LNCAP (cell line): ENCODE measurements around the gene PROK1.

Source experiments
- CTCF ChIP-seq: fragments of 450-650 bp; IDR thresholded peaks from 2 replicates; pipeline ENCODE4 v1.5.1; 2017; ENCODE audit warnings: mild to moderate bottlenecking

The PROK1 gene

DNA sequence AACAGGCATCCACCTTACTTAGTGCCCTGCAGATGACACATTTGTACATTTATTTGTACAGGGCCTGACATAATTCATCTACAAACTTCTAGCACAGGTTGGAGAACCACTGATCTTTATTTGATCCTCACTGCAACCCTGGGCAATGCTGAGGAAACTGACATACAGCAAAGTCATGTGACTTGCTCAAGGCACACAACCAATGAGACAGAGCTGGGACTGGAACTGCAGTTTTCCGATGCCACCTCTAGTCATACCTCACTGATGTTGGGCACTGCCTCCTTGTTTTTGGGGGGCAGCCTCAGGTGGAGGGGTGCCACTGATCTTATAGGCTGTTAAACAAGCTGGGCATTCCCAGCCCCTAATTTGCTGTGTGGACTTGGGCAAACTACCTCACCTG lies 3.4 kb downstream of the PROK1 start:
- TF ChIP-seq CTCF = no peak

DNA sequence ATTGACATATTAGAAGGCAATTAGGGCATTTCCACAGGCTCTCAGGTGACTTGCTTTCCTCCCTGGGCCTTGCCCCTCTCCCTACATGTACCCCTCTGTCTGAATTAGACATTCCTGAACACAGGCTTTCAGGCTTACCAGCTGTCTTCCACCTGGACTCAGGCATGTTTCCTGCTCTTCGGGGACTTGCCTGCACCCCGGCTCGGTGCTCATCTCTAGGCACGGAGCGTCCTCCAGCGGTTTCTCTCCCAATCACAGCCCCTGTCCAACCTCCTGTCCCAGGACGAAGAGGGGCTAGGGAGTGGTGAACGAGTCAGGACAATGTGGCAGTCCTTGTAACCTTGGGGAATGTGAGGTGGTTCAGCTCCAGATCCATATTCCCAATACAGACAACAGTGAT lies 4.2 kb downstream of the PROK1 start:
- no peak for TF ChIP-seq CTCF

DNA sequence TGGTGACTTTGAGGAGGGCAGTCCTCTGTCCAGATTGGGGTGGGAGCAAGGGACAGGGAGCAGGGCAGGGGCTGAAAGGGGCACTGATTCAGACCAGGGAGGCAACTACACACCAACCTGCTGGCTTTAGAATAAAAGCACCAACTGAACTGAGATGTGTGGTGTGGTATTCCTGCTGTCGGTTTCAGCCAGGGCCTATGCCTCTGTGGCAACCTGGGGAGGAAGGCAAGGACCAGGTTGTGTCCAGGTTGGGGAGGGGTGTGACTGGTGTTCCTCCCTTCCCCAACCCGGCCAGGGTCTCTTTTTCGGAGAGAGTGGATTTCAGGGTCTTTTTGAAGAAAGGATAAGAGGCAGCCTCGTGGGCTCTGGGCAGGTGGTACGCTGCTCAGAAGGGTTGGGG lies 6.3 kb downstream of the PROK1 start:
- no peak for TF ChIP-seq CTCF

DNA sequence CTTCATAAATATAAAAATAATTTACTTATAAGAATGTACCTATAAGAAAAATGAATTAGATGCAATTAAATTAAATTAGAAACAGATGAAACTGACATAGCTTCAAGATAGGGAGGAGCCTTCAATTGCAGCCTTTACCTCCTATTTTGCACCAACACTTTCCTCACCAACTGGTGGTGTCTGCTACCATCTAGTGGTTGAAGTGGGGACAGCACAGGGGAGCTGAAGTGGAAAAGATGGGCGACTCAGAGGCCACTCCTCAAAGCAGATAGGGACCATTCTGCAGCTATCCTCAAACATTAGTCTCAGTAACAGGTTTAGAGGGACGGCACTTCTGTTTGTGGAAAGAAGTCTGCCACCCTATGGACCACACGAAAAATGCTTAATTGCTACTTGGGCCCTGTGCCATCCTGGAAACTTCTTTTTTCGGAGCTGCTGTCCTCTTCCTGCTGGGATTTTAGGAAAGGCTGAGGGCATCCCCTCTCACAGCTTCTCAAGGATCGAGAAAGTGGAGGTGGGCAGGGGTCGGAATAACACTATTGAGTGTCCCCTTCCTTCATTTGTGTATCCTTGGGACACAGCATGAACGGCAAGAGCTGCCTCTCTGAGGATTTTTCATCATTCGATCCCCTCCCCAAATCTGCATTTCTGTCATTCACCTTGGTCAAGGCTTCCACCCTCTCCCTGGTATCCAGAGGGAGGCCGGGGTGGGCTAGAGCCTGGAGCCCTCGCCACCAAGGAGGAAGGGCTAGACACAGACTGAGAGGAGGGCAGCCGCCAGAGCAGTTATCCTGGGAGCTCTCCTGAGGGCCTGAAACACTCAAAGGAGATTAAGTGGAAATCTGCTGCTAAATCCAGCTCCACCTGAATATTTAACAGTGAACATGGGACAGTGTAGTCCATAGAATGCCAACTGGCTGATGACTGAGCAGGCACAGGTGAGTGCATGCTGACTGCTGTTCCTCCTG lies 9.6 kb downstream of the PROK1 start:
- TF ChIP-seq CTCF = peak; percentile 96

DNA sequence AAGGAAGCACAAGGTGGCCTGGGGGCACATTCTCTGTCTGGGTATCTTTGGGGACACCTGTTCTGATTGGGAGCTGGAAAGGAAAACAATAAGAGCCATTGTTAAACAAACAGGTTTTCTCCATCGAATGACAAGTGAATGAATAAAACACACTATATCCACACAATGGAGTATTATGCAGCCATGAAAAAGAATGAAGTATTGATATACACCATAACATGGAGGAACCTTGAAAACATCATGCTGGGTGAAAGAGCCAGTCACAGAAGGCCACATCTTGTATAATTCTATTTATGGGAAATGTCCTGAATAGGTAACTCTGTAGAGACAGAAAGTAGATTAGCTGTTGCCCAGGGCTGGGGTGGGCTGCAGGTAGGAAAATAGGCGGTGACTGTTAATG lies 11.1 kb downstream of the PROK1 start:
- TF ChIP-seq CTCF = no peak

GRCh38 chr1:110462964-110463363 lies 12.0 kb downstream of the PROK1 start:
- TF ChIP-seq CTCF = no peak

- no peak for TF ChIP-seq CTCF
These were observed 12.8 kb downstream of the PROK1 start for GRCh38 chr1:110463725-110464124.
